Activated naive CD4-positive, alpha-beta T cell treated with anti-CD3 and anti-CD28 coated beads, Interleukin-2, amount 50 U/mL, for 72 hours (primary cell): Measurements from ENCODE around the gene CEMIP2. TPM values are rescaled to one million over a fixed set of nuclear protein-coding genes. Genes with fewer than 3 reads are reported as not detected.

ENCODE experiments used
- ATAC-seq, 2 donors: fragments of 150-1000 bp; cut with Tn5 transposase; 2 replicates each; pipeline ENCODE4 v1.10.0; 2021; ENCODE audit warnings: mild to moderate bottlenecking in 2 of 2, moderate library complexity in 2 of 2
- DNase-seq, 2 donors: peaks; one replicate each; pipeline ENCODE4 v3.0.0; 2021 to 2022; ENCODE audit warnings: low spot score in 2 of 2
- H3K27ac Mint-ChIP-seq, 2 donors: one replicate each; pipeline ENCODE4 v1.8.0; 2022; ENCODE audit warnings: mild to moderate bottlenecking in 2 of 2, mixed read lengths in 2 of 2
- H3K36me3 Mint-ChIP-seq, 2 donors: one replicate each; pipeline ENCODE4 v1.8.0; 2022; ENCODE audit warnings: mixed read lengths in 2 of 2
- H3K9me3 Mint-ChIP-seq, 2 donors: one replicate each; pipeline ENCODE4 v1.8.0; 2022; ENCODE audit warnings: mixed read lengths in 2 of 2
- total RNA-seq, 2 donors: library from RNA; stranded (reverse); gene quantifications; one replicate each; pipeline ENCODE4 v1.2.3, GENCODE V29; 2022

The CEMIP2 gene
- total RNA-seq, 2 donors from 2014 or later: 48.8 to 66.5 TPM

- Mint-ChIP-seq H3K9me3 (no peaks in the 10 kb centered on the region), H3K36me3 (peaks cover 0 to 17% of the 10 kb centered on the region in 2 donors), H3K27ac (peak overlapping the region; percentile 26 to 77)
- DNase-seq: no peak
- ATAC-seq: no peak
Observed at GRCh38 chr9:71760901-71761300, 7.4 kb downstream of the CEMIP2 start.

- H3K9me3 Mint-ChIP-seq: no peaks in the 10 kb centered on the region
- peak overlapping the region; percentile 1 to 52 for H3K27ac Mint-ChIP-seq
- peak in 1 of 2 donors; percentile 28 for ATAC-seq
- H3K36me3 Mint-ChIP-seq: peaks cover 0 to 12% of the 10 kb centered on the region in 2 donors
- DNase-seq: no peak
Observed at GRCh38 chr9:71758785-71759184, 9.5 kb downstream of the CEMIP2 start.

- H3K36me3 Mint-ChIP-seq: peaks cover 0 to 12% of the 10 kb centered on the region in 2 donors
- no peak for ATAC-seq
- H3K27ac Mint-ChIP-seq: no peak overlapping the region
- DNase-seq: no peak
- no peaks in the 10 kb centered on the region for H3K9me3 Mint-ChIP-seq
Observed at GRCh38 chr9:71758277-71758676, 10.0 kb downstream of the CEMIP2 start.

GRCh38 chr9:71756753-71757152, 11.6 kb downstream of the CEMIP2 start:
- Mint-ChIP-seq H3K27ac (peak overlapping the region; percentile 11 to 44), H3K36me3 (peaks cover 0 to 18% of the 10 kb centered on the region in 2 donors), H3K9me3 (no peaks in the 10 kb centered on the region)
- no peak for ATAC-seq
- DNase-seq: no peak

GRCh38 chr9:71755869-71756268, 12.4 kb downstream of the CEMIP2 start:
- H3K36me3 Mint-ChIP-seq: peaks cover 0 to 18% of the 10 kb centered on the region in 2 donors
- no peak for ATAC-seq
- H3K9me3 Mint-ChIP-seq: no peaks in the 10 kb centered on the region
- DNase-seq: no peak
- no peak overlapping the region for H3K27ac Mint-ChIP-seq

GRCh38 chr9:71755230-71755629, 13.1 kb downstream of the CEMIP2 start:
- ATAC-seq (no peak), DNase-seq (no peak)
- H3K27ac Mint-ChIP-seq: no peak overlapping the region
- H3K9me3 Mint-ChIP-seq: no peaks in the 10 kb centered on the region
- H3K36me3 Mint-ChIP-seq: peaks cover 0 to 23% of the 10 kb centered on the region in 2 donors

- peaks cover 0 to 33% of the 10 kb centered on the region in 2 donors for H3K36me3 Mint-ChIP-seq
- H3K9me3 Mint-ChIP-seq: no peaks in the 10 kb centered on the region
- no peak for DNase-seq
Observed at GRCh38 chr9:71754151-71754550, 14.2 kb downstream of the CEMIP2 start.

GRCh38 chr9:71752928-71753327, 15.4 kb downstream of the CEMIP2 start:
- H3K36me3 Mint-ChIP-seq: peaks cover 5 to 41% of the 10 kb centered on the region in 2 donors
- DNase-seq: no peak
- no peaks in the 10 kb centered on the region for H3K9me3 Mint-ChIP-seq
- H3K27ac Mint-ChIP-seq: peak overlapping the region in 1 of 2 donors; percentile 40
- no peak for ATAC-seq

More at GRCh38 chr9:71754151-71754550, 14.2 kb downstream of the CEMIP2 start:
- ATAC-seq: no peak
- no peak overlapping the region for H3K27ac Mint-ChIP-seq

GRCh38 chr9:71752352-71752751, 16.0 kb downstream of the CEMIP2 start:
- Mint-ChIP-seq H3K36me3 (peaks cover 5 to 45% of the 10 kb centered on the region in 2 donors), H3K27ac (peak overlapping the region in 1 of 2 donors; percentile 40)
- DNase-seq: no peak

GRCh38 chr9:71748280-71748743, 20.0 kb downstream of the CEMIP2 start:
- peak overlapping the region in 1 of 2 donors; percentile 36 for H3K27ac Mint-ChIP-seq
- peaks cover 20 to 71% of the 10 kb centered on the region in 2 donors for H3K36me3 Mint-ChIP-seq
- ATAC-seq: peak; percentile 59 to 65
- no peaks in the 10 kb centered on the region for H3K9me3 Mint-ChIP-seq
- no peak for DNase-seq

More at GRCh38 chr9:71752352-71752751, 16.0 kb downstream of the CEMIP2 start:
- no peaks in the 10 kb centered on the region for H3K9me3 Mint-ChIP-seq
- ATAC-seq: peak in 1 of 2 donors; percentile 32

GRCh38 chr9:71747576-71747975, 20.7 kb downstream of the CEMIP2 start:
- Mint-ChIP-seq H3K36me3 (peaks cover 20 to 65% of the 10 kb centered on the region in 2 donors), H3K27ac (no peak overlapping the region), H3K9me3 (no peaks in the 10 kb centered on the region)
- no peak for ATAC-seq
- DNase-seq: no peak

GRCh38 chr9:71746758-71747125, 21.6 kb downstream of the CEMIP2 start:
- ATAC-seq: no peak
- no peaks in the 10 kb centered on the region for H3K9me3 Mint-ChIP-seq
- peaks cover 20 to 71% of the 10 kb centered on the region in 2 donors for H3K36me3 Mint-ChIP-seq
- no peak for DNase-seq
- no peak overlapping the region for H3K27ac Mint-ChIP-seq

GRCh38 chr9:71746023-71746757, 22.1 kb downstream of the CEMIP2 start:
- Mint-ChIP-seq H3K9me3 (no peaks in the 10 kb centered on the region), H3K36me3 (peaks cover 20 to 69% of the 10 kb centered on the region in 2 donors), H3K27ac (peak overlapping the region in 1 of 2 donors; percentile 70)
- DNase-seq (no peak), ATAC-seq (no peak)

GRCh38 chr9:71744754-71745521, 23.4 kb downstream of the CEMIP2 start:
- Mint-ChIP-seq H3K36me3 (peaks cover 20 to 62% of the 10 kb centered on the region in 2 donors), H3K27ac (peak overlapping the region; percentile 41 to 72), H3K9me3 (no peaks in the 10 kb centered on the region)
- DNase-seq: no peak
- ATAC-seq: no peak

GRCh38 chr9:71743882-71744281, 24.4 kb downstream of the CEMIP2 start:
- ATAC-seq: no peak
- DNase-seq: no peak
- Mint-ChIP-seq H3K9me3 (no peaks in the 10 kb centered on the region), H3K36me3 (peaks cover 20 to 59% of the 10 kb centered on the region in 2 donors), H3K27ac (no peak overlapping the region)

- ATAC-seq: no peak
- no peak for DNase-seq
- no peak overlapping the region for H3K27ac Mint-ChIP-seq
- peaks cover 17 to 53% of the 10 kb centered on the region in 2 donors for H3K36me3 Mint-ChIP-seq
- H3K9me3 Mint-ChIP-seq: no peaks in the 10 kb centered on the region
Observed at GRCh38 chr9:71743217-71743705, 25.1 kb downstream of the CEMIP2 start.

GRCh38 chr9:71742703-71743102, 25.6 kb downstream of the CEMIP2 start:
- DNase-seq (no peak), ATAC-seq (no peak)
- peak overlapping the region in 1 of 2 donors; percentile 64 for H3K27ac Mint-ChIP-seq
- no peaks in the 10 kb centered on the region for H3K9me3 Mint-ChIP-seq
- peaks cover 15 to 48% of the 10 kb centered on the region in 2 donors for H3K36me3 Mint-ChIP-seq
